Lower leg skin (tissue), 3 donors: ENCODE data around the gene RRP1B.

Experiments used
- CTCF ChIP-seq, 3 donors: fragments of 450-650 bp; IDR thresholded peaks; one replicate each; pipeline ENCODE4 v1.5.1; 2016; ENCODE audit warnings: antibody characterized with exemption in 3 of 3, mild to moderate bottlenecking in 3 of 3, moderate library complexity in 2 of 3
- POLR2A ChIP-seq, 2 donors: fragments of 450-650 bp; IDR thresholded peaks; one replicate each; pipeline ENCODE4 v1.6.1; 2016 to 2017; ENCODE audit warnings: antibody characterized with exemption in 2 of 2, mild to moderate bottlenecking in 1 of 2, moderate library complexity in 1 of 2

- TF ChIP-seq CTCF (IDR thresholded peaks at IDR 0.05) (no peak), POLR2A (IDR thresholded peaks at IDR 0.05) (no peak)
Observed at GRCh38 chr21:43658088-43658741, 1.1 kb upstream of the RRP1B start.
